ENCODE data around the gene CTRB1. TPM values are rescaled to one million over a fixed set of nuclear protein-coding genes. Genes with fewer than 3 reads are reported as not detected.

Gene CTRB1
- total RNA-seq, 1 experiment from 2014 or later = not detected

DNA sequence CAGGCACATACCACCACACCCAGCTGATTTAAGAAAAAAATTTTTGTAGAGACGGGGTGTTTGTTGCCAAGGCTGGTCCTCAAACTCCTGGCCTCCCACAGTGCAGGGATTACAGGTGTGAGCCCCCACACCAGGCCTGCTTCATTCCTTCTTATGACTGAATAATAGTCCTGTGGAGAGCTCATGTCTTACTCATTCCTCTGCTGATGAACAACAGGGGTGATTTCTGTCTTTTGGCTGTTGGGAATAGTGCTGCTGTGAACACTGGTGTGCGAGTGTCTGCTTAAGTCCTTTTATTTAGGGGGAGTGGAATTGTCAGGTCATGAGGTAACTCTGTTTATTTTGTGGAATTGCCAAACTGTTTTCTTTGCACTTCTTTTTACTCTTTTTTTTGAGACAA, 2.7 kb upstream of the CTRB1 start:
- Histone ChIP-seq H3K27ac (ENCODE audit: low read depth, low read length, poor library complexity, severe bottlenecking) (no peak overlapping the region), H3K4me1 (ENCODE audit: insufficient read depth, low read length, poor library complexity, severe bottlenecking) (no peaks in the 10 kb centered on the region), H3K4me3 (ENCODE audit: low read depth, low read length, poor library complexity, severe bottlenecking) (no peak overlapping the region), H3K36me3 (ENCODE audit: insufficient read depth, low read length, poor library complexity, severe bottlenecking) (no peaks in the 10 kb centered on the region), H3K9me3 (ENCODE audit: low read depth, low read length, poor library complexity, severe bottlenecking) (no peaks in the 10 kb centered on the region), H3K27me3 (replicated peaks; ENCODE audit: insufficient read depth, low read depth, low read length, poor library complexity) (no peaks in the 10 kb centered on the region)
- TF ChIP-seq, protein P1, sequence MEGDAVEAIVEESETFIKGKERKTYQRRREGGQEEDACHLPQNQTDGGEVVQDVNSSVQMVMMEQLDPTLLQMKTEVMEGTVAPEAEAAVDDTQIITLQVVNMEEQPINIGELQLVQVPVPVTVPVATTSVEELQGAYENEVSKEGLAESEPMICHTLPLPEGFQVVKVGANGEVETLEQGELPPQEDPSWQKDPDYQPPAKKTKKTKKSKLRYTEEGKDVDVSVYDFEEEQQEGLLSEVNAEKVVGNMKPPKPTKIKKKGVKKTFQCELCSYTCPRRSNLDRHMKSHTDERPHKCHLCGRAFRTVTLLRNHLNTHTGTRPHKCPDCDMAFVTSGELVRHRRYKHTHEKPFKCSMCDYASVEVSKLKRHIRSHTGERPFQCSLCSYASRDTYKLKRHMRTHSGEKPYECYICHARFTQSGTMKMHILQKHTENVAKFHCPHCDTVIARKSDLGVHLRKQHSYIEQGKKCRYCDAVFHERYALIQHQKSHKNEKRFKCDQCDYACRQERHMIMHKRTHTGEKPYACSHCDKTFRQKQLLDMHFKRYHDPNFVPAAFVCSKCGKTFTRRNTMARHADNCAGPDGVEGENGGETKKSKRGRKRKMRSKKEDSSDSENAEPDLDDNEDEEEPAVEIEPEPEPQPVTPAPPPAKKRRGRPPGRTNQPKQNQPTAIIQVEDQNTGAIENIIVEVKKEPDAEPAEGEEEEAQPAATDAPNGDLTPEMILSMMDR (conservative IDR thresholded peaks at IDR 0.05; ENCODE audit: low read depth, low read length) = no peak
- TF ChIP-seq EZH2 (IDR thresholded peaks at IDR 0.05; ENCODE audit: borderline replicate concordance, low read depth, low read length, poor library complexity, severe bottlenecking) = no peak
- ChIA-PET CTCF (no interaction called here), POLR2A (ENCODE audit: low non-redundant PET) (no interaction called here)
- DNase-seq (ENCODE audit: low spot score) = no peak
- BruUV-seq (replicated peaks) = no TSS peak
- intact Hi-C loops (cut with micrococcal nuclease; ENCODE audit: unreplicated experiment) = no loop called here

DNA sequence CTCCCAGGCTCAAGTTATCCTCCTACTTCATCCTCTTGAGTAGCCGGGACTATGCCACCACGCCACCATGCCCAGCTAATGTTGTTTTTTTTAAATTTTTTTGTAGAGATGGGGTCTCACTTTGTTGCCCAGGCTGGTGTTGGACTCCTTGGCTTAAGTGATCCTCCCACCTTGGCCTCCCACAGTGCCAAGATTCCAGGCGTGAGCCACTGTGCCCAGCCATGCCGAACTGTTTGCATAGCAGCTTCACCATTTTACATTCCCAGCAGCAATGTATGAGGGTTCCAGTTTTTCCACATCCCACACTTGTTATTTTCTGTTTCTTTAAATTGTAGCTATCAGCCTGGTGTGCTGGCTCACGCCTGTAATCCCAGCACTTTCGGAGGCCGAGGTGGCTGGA, 2.2 kb upstream of the CTRB1 start:
- BruUV-seq (replicated peaks) = no TSS peak
- DNase-seq (ENCODE audit: low spot score) = no peak
- ChIA-PET CTCF (no interaction called here), POLR2A (ENCODE audit: low non-redundant PET) (no interaction called here)
- no peaks in the 10 kb centered on the region for H3K9me3 ChIP-seq (ENCODE audit: low read depth, low read length, poor library complexity, severe bottlenecking)
- H3K36me3 ChIP-seq (ENCODE audit: insufficient read depth, low read length, poor library complexity, severe bottlenecking) = no peaks in the 10 kb centered on the region
- TF ChIP-seq EZH2 (IDR thresholded peaks at IDR 0.05; ENCODE audit: borderline replicate concordance, low read depth, low read length, poor library complexity, severe bottlenecking) = no peak
- TF ChIP-seq, protein P1 (conservative IDR thresholded peaks at IDR 0.05; ENCODE audit: low read depth, low read length) = no peak
- H3K4me3 ChIP-seq (ENCODE audit: low read depth, low read length, poor library complexity, severe bottlenecking) = no peak overlapping the region
- no peaks in the 10 kb centered on the region for H3K27me3 ChIP-seq (replicated peaks; ENCODE audit: insufficient read depth, low read depth, low read length, poor library complexity)
- intact Hi-C loops (cut with micrococcal nuclease; ENCODE audit: unreplicated experiment) = no loop called here
- H3K27ac ChIP-seq (ENCODE audit: low read depth, low read length, poor library complexity, severe bottlenecking) = no peak overlapping the region
- H3K4me1 ChIP-seq (ENCODE audit: insufficient read depth, low read length, poor library complexity, severe bottlenecking) = no peaks in the 10 kb centered on the region

DNA sequence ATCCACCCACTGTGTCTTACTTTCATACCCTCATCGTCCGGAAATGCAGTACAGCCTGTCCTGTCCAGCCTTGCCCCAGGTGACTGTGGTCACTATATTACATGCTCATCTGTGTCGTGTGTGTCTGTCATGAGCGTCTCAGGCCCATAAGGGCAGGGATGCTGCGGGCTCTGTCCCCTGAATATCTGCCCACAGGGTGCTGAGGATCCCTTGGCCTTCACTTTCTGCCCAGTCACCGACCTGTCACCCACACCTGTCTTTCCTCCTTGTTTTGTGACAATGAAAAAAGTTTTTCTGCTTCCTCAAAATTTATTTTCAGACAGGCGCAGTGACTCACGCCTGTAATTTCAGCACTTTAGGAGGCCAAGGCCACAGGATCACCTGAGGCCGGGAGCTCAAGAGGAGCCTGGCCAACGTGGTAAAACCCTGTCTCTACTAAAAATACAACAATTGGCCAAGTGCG, 1.4 kb upstream of the CTRB1 start:
- DNase-seq (ENCODE audit: low spot score) = no peak
- TF ChIP-seq, protein P1 (conservative IDR thresholded peaks at IDR 0.05; ENCODE audit: low read depth, low read length) = no peak
- TF ChIP-seq EZH2 (IDR thresholded peaks at IDR 0.05; ENCODE audit: borderline replicate concordance, low read depth, low read length, poor library complexity, severe bottlenecking) = no peak
- H3K27me3 ChIP-seq (replicated peaks; ENCODE audit: insufficient read depth, low read depth, low read length, poor library complexity) = no peaks in the 10 kb centered on the region
- no peaks in the 10 kb centered on the region for H3K9me3 ChIP-seq (ENCODE audit: low read depth, low read length, poor library complexity, severe bottlenecking)
- no peaks in the 10 kb centered on the region for H3K36me3 ChIP-seq (ENCODE audit: insufficient read depth, low read length, poor library complexity, severe bottlenecking)
- CTCF ChIA-PET = no interaction called here
- no peak overlapping the region for H3K4me3 ChIP-seq (ENCODE audit: low read depth, low read length, poor library complexity, severe bottlenecking)
- H3K27ac ChIP-seq (ENCODE audit: low read depth, low read length, poor library complexity, severe bottlenecking) = no peak overlapping the region
- no peaks in the 10 kb centered on the region for H3K4me1 ChIP-seq (ENCODE audit: insufficient read depth, low read length, poor library complexity, severe bottlenecking)
- no TSS peak for BruUV-seq (replicated peaks)
- intact Hi-C loops (cut with micrococcal nuclease; ENCODE audit: unreplicated experiment) = no loop called here
- POLR2A ChIA-PET (ENCODE audit: low non-redundant PET) = no interaction called here
